GM23248 (cell line): Measurements from ENCODE around the gene NF1. TPM values are rescaled to one million over a fixed set of nuclear protein-coding genes. Genes with fewer than 3 reads are reported as not detected.

Experiments used
- DNase-seq: peaks from one replicate; pipeline ENCODE4 v3.0.0-alpha.2; 2015
- H2AFZ ChIP-seq: fragments of 200-600 bp; sonication (generic); 2 replicates; pipeline ENCODE4 v1.6.1; 2016; ENCODE audit warnings: antibody characterized with exemption
- H3F3A ChIP-seq: fragments of 200-600 bp; sonication (generic); 2 replicates; pipeline ENCODE4 v1.6.1; 2016; ENCODE audit warnings: mild to moderate bottlenecking, antibody characterized with exemption, mixed run types; ENCODE audit not compliant: insufficient read depth
- H3K27ac ChIP-seq: fragments of 200-600 bp; sonication (generic); 2 replicates; pipeline ENCODE4 v1.5.1; 2016; ENCODE audit warnings: mild to moderate bottlenecking
- H3K27me3 ChIP-seq: fragments of 200-600 bp; sonication (generic); replicated peaks from 2 replicates; pipeline ENCODE4 v1.6.1; 2016; ENCODE audit warnings: mild to moderate bottlenecking; ENCODE audit not compliant: insufficient read depth
- H3K36me3 ChIP-seq: fragments of 200-600 bp; sonication (generic); 2 replicates; pipeline ENCODE4 v1.6.1; 2016; ENCODE audit warnings: low read depth, mild to moderate bottlenecking
- H3K4me1 ChIP-seq: fragments of 200-600 bp; sonication (generic); 2 replicates; pipeline ENCODE4 v1.6.1; 2016; ENCODE audit warnings: mild to moderate bottlenecking; ENCODE audit not compliant: insufficient read depth
- H3K4me2 ChIP-seq: fragments of 200-600 bp; sonication (generic); one replicate; pipeline ENCODE4 v1.6.1; 2016; ENCODE audit warnings: mild to moderate bottlenecking; ENCODE audit not compliant: unreplicated experiment
- H3K4me3 ChIP-seq: fragments of 200-600 bp; sonication (generic); 2 replicates; pipeline ENCODE4 v1.5.1; 2016; ENCODE audit warnings: mild to moderate bottlenecking
- H3K79me2 ChIP-seq: fragments of 200-600 bp; sonication (generic); 2 replicates; pipeline ENCODE4 v1.6.1; 2016; ENCODE audit warnings: mild to moderate bottlenecking; ENCODE audit not compliant: insufficient read depth
- H3K9ac ChIP-seq: fragments of 200-600 bp; sonication (generic); 2 replicates; pipeline ENCODE4 v1.6.1; 2016; ENCODE audit warnings: mild to moderate bottlenecking
- H3K9me2 ChIP-seq: fragments of 200-600 bp; sonication (generic); 2 replicates; pipeline ENCODE4 v1.6.1; 2016; ENCODE audit warnings: mixed run types, mild to moderate bottlenecking, moderate library complexity; ENCODE audit not compliant: insufficient read depth
- H3K9me3 ChIP-seq: fragments of 200-600 bp; sonication (generic); one replicate; pipeline ENCODE4 v1.6.1; 2017; ENCODE audit warnings: low read depth
- H4K20me1 ChIP-seq: fragments of 200-600 bp; sonication (generic); 2 replicates; pipeline ENCODE4 v1.6.0; 2016; ENCODE audit not compliant: insufficient read depth
- EZH2 ChIP-seq: fragments of 200-600 bp; sonication (generic); IDR thresholded peaks from 2 replicates; pipeline ENCODE4 v1.6.1; 2018; ENCODE audit warnings: antibody characterized with exemption, mild to moderate bottlenecking; ENCODE audit not compliant: insufficient read depth, poor library complexity, severe bottlenecking
- EZH2phosphoT487 ChIP-seq: fragments of 200-600 bp; sonication (generic); IDR thresholded peaks from 2 replicates; pipeline ENCODE4 v1.6.1; 2018; ENCODE audit warnings: antibody characterized with exemption, moderate library complexity, mild to moderate bottlenecking, low read depth; ENCODE audit not compliant: insufficient read depth
- WGBS, 2 experiments: methylation state at CpG; one replicate each; pipeline ENCODE4 v1.1.6; 2015 to 2017; ENCODE audit warnings: low lambda C conversion rate in 2 of 2, low coverage in 1 of 2; ENCODE audit errors: missing lambda C conversion rate in 2 of 2; 5-methylcytosine and 5-hydroxymethylcytosine counted together
- in situ Hi-C: fragments of 300-500 bp; cut with MboI; formaldehyde crosslinking; loops from 2 replicates; pipeline ENCODE4 v1.15.0; 2020
- polyA plus RNA-seq: library from polyadenylated mRNA; unstranded; fragments of >200 nt; fragmentation: Nextera tagmentation; extraction: Ambion mirVana; gene quantifications from 2 replicates; pipeline ENCODE4 v1.2.1, GENCODE V29; 2016
- total RNA-seq: library from RNA; depleted of rRNA; stranded (reverse); fragments of >200 nt; shearing (Covaris generic); gene quantifications from 2 replicates; pipeline ENCODE4 v1.2.3, GENCODE V29; 2014

NF1 gene
- total and polyA plus RNA-seq, 2 experiments from 2014 or later = 6.1 to 24.4 TPM

DNA sequence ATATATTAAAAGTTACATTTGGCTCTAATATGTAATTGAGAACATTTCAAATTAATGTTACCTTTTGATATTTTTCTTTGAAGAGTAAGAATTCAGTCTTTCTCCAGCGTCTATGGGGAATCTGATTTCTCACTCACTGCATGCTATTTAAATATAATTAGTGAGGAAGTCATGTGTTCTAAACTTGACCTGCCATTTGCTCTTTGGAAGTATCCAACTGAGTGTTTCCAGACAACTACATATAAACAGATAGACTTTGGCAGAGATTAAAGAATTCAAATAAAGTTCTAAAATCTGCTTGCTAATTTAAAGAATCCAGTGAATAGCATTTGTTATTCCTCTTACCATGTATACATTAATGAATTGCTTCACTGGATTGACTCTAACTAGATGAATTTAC, 178.7 kb downstream of the NF1 start:
- H4K20me1 ChIP-seq = no peaks in the 10 kb centered on the region
- no peak overlapping the region for H3K9ac ChIP-seq
- H3K9me2 ChIP-seq = peaks cover 4% of the 10 kb centered on the region; the same call in 1 of the 2 replicates
- peaks cover 44% of the 10 kb centered on the region for H3F3A ChIP-seq
- peaks cover 45% of the 10 kb centered on the region for H3K4me1 ChIP-seq
- H3K4me2 ChIP-seq = no peak overlapping the region
- H3K27ac ChIP-seq = peak overlapping the region; percentile 47; the same call in 1 of the 2 replicates
- DNase-seq = no peak
- no peaks in the 10 kb centered on the region for H3K27me3 ChIP-seq
- TF ChIP-seq EZH2 (no peak), EZH2phosphoT487 (no peak)
- no peaks in the 10 kb centered on the region for H3K9me3 ChIP-seq
- no peak overlapping the region for H3K4me3 ChIP-seq
- H3K79me2 ChIP-seq = no peaks in the 10 kb centered on the region
- in situ Hi-C loops = no loop called here
- WGBS, 2 experiments = 50 to 80% methylated on average over 1 of the region's 1 CpG
- H3K36me3 ChIP-seq = peaks cover 6% of the 10 kb centered on the region
- no peak overlapping the region for H2AFZ ChIP-seq

DNA sequence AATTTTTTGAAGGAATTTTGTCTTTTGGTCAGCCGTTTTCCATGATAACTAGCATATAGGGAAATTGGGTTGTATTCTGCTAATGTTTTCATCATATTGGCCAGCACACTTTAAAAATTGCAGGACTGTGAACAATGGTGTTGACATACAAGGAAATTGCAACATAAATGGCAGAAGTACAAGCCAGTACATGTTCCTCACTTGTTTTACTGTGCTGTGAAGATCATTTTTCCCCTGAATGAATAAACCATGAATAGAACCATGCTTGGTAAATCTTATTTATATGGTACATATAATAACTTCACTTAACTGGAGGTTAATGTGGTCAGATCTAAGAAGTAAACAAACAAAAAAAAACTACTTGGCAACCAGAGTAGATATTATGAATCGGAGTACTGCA, 179.5 kb downstream of the NF1 start:
- Histone ChIP-seq H3K79me2 (no peaks in the 10 kb centered on the region), H3K27me3 (no peaks in the 10 kb centered on the region), H3K36me3 (peaks cover 6% of the 10 kb centered on the region), H3K27ac (peak overlapping the region; percentile 47), H3K9ac (no peak overlapping the region), H2AFZ (no peak overlapping the region), H3K4me2 (peak overlapping the region; percentile 57), H3K4me3 (peak overlapping the region; percentile 25), H3F3A (peaks cover 37% of the 10 kb centered on the region), H3K9me3 (no peaks in the 10 kb centered on the region), H3K4me1 (peaks cover 38% of the 10 kb centered on the region), H3K9me2 (peaks cover 4% of the 10 kb centered on the region; the same call in 1 of the 2 replicates), H4K20me1 (no peaks in the 10 kb centered on the region)
- DNase-seq = peak; percentile 80
- 25 to 27% methylated on average over 2 of the region's 2 CpGs for WGBS, 2 experiments
- TF ChIP-seq EZH2phosphoT487 = 0 out of 2 replicates have a peak, but pooled peaks have one; percentile 42
- TF ChIP-seq EZH2 = no peak
- in situ Hi-C loops = no loop called here

DNA sequence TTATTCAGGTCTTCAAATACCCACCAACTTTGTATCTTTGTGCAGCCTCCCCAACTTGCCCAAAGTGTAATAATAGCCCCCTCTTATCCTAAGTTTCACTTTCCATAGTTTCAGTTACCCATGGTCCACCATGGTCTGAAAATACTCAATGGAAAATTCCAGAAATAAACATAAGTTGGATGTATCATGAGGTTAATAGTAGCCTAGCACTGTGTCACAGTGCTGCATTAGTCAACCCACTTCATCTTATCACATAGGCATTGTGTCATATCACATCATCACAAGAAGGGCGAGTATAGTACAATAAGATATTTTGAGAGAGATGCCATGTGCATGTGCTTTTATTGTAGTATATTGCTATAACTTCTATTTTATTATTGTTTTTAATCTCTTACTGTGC, 180.3 kb downstream of the NF1 start:
- no peak for TF ChIP-seq EZH2
- TF ChIP-seq EZH2phosphoT487 = no peak
- Histone ChIP-seq H3K9ac (no peak overlapping the region), H3K4me2 (peak overlapping the region; percentile 57), H3K4me1 (peaks cover 29% of the 10 kb centered on the region), H3K9me2 (peaks cover 4% of the 10 kb centered on the region; the same call in 1 of the 2 replicates), H3F3A (peaks cover 28% of the 10 kb centered on the region), H3K27ac (peak overlapping the region; percentile 47), H3K4me3 (no peak overlapping the region), H3K9me3 (no peaks in the 10 kb centered on the region), H2AFZ (no peak overlapping the region), H3K79me2 (no peaks in the 10 kb centered on the region), H4K20me1 (no peaks in the 10 kb centered on the region), H3K27me3 (no peaks in the 10 kb centered on the region), H3K36me3 (peaks cover 6% of the 10 kb centered on the region)
- peak; percentile 22 for DNase-seq
- in situ Hi-C loops = no loop called here
- 90 to 97% methylated on average over 1 of the region's 1 CpG for WGBS, 2 experiments

DNA sequence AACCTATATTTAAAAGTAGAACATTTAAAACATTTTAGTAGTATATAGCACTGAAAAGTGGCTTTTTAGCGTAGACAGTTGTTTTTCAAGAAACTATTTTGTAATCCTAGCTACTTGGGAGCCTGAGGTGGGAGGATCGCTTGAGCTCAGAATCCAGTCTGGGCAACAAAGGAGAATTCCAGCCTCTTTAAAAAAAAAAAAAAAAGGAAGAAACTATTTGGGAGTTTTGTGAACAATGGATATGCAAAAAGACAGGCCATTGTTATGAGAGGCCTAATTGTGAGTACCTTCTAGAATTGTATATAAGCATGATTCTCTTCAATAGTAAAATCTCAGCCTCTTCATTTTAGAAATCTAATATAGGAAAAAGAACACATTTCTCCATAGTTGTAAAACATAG, 184.6 kb downstream of the NF1 start:
- Histone ChIP-seq H3K27ac (no peak overlapping the region), H4K20me1 (no peaks in the 10 kb centered on the region), H3K4me1 (peaks cover 18% of the 10 kb centered on the region), H3K36me3 (peaks cover 12% of the 10 kb centered on the region), H3K79me2 (no peaks in the 10 kb centered on the region), H3K9me2 (no peaks in the 10 kb centered on the region), H3K27me3 (no peaks in the 10 kb centered on the region), H2AFZ (no peak overlapping the region), H3K4me2 (no peak overlapping the region), H3K9ac (no peak overlapping the region), H3K4me3 (no peak overlapping the region), H3F3A (peaks cover 13% of the 10 kb centered on the region), H3K9me3 (no peaks in the 10 kb centered on the region)
- no peak for TF ChIP-seq EZH2phosphoT487
- no peak for TF ChIP-seq EZH2
- DNase-seq = no peak
- in situ Hi-C loops = no loop called here
- 93 to 100% methylated on average over 2 of the region's 2 CpGs for WGBS, 2 experiments

DNA sequence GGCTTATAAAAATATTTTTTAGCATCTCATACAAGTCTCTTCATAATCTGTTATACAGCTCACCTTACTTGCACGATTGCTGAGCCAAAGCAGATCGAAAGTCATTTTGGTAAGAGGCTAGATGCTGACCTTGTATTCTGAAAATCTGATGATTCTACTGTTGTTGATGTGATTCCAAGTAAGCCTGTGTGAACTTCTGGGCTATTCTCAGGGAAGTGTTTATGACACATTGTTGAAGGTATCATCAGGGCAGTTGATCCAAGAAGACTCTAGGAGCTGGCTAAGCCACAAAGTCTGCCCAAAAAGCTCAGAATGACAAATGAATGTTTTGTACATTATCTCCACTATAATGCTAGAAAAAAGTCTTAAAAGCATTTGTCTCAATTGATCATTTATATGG, 186.3 kb downstream of the NF1 start:
- WGBS, 2 experiments = 92 to 97% methylated on average over 2 of the region's 2 CpGs
- H3F3A ChIP-seq = no peaks in the 10 kb centered on the region
- no peak overlapping the region for H3K4me2 ChIP-seq
- no peak overlapping the region for H2AFZ ChIP-seq
- peak; percentile 54 for DNase-seq
- H3K4me3 ChIP-seq = no peak overlapping the region
- H3K27ac ChIP-seq = no peak overlapping the region
- no peaks in the 10 kb centered on the region for H4K20me1 ChIP-seq
- peaks cover 12% of the 10 kb centered on the region for H3K36me3 ChIP-seq
- H3K9me3 ChIP-seq = no peaks in the 10 kb centered on the region
- H3K79me2 ChIP-seq = no peaks in the 10 kb centered on the region
- H3K9me2 ChIP-seq = no peaks in the 10 kb centered on the region
- H3K4me1 ChIP-seq = peaks cover 8% of the 10 kb centered on the region
- in situ Hi-C loops = no loop called here
- H3K27me3 ChIP-seq = no peaks in the 10 kb centered on the region
- H3K9ac ChIP-seq = no peak overlapping the region
- TF ChIP-seq EZH2 (no peak), EZH2phosphoT487 (no peak)
